ENCODE results near the gene RAD23A. TPM values are rescaled to one million over a fixed set of nuclear protein-coding genes. Genes with fewer than 3 reads are reported as not detected.

Gene RAD23A
- polyA plus RNA-seq, 4 donors, result 93.0 to 114 (median 98.4) TPM

GRCh38 chr19:12987781-12988180, 42.1 kb downstream of the RAD23A start:
- FAIRE-seq (no peak), DNase-seq (no peak)
- Histone ChIP-seq H3K27ac (ENCODE audit: low read depth in 1 of 3, low read length in 2 of 3) (no peak overlapping the region), H3K9me3 (ENCODE audit: control insufficient read depth in 2 of 2, insufficient read depth in 1 of 2, low read depth in 1 of 2, low read length in 1 of 2) (no peaks in the 10 kb centered on the region), H3K36me3 (ENCODE audit: control insufficient read depth in 3 of 3, insufficient read depth in 2 of 3, low read depth in 1 of 3, low read length in 3 of 3) (no peaks in the 10 kb centered on the region), H3K4me1 (ENCODE audit: control insufficient read depth in 3 of 3, insufficient read depth in 2 of 3, low read depth in 1 of 3, low read length in 2 of 3) (peaks cover 0 to 17% (median 0%) of the 10 kb centered on the region in 3 donors), H3K27me3 (ENCODE audit: control insufficient read depth in 3 of 3, insufficient read depth in 3 of 3, low read length in 3 of 3) (peaks cover 0 to 80% (median 0%) of the 10 kb centered on the region in 3 donors), H3K4me3 (ENCODE audit: low read depth in 1 of 3, low read length in 3 of 3) (no peak overlapping the region)
- 47 to 71% (median 61%) methylated on average over 10 of the region's 10 CpGs for WGBS, 3 donors

DNA sequence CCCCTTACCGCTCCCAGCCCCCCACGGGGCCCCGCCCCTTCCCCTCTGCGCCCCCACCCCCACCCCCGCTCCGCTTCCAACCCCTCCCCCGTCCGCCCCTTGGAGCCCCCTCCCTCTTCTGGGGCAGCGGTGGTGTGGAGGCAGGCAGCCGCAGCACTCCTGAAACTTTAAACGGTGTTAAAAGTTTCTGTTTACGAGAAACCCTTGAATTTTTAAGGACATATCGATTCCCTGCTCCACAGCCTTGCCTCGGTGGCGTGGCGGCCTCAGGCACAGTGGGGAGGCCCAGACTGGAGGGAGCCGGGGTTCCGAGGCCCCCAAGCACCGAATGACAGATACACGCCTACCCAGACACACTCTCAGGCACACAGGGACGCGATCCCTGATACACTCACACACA, 44.8 kb downstream of the RAD23A start:
- H3K4me1 ChIP-seq (ENCODE audit: control insufficient read depth in 3 of 3, insufficient read depth in 2 of 3, low read depth in 1 of 3, low read length in 2 of 3), result peaks cover 0 to 12% (median 0%) of the 10 kb centered on the region in 3 donors
- WGBS, 3 donors, result 45 to 67% (median 58%) methylated on average over 18 to 22 of the region's 22 CpGs
- DNase-seq (no peak), FAIRE-seq (no peak)
- no peak overlapping the region for H3K4me3 ChIP-seq (ENCODE audit: low read depth in 1 of 3, low read length in 3 of 3)
- H3K36me3 ChIP-seq (ENCODE audit: control insufficient read depth in 3 of 3, insufficient read depth in 2 of 3, low read depth in 1 of 3, low read length in 3 of 3), result no peaks in the 10 kb centered on the region
- no peaks in the 10 kb centered on the region for H3K9me3 ChIP-seq (ENCODE audit: control insufficient read depth in 2 of 2, insufficient read depth in 1 of 2, low read depth in 1 of 2, low read length in 1 of 2)
- H3K27ac ChIP-seq (ENCODE audit: low read depth in 1 of 3, low read length in 2 of 3), result no peak overlapping the region
- H3K27me3 ChIP-seq (ENCODE audit: control insufficient read depth in 3 of 3, insufficient read depth in 3 of 3, low read length in 3 of 3), result peaks cover 0 to 80% (median 0%) of the 10 kb centered on the region in 3 donors

DNA sequence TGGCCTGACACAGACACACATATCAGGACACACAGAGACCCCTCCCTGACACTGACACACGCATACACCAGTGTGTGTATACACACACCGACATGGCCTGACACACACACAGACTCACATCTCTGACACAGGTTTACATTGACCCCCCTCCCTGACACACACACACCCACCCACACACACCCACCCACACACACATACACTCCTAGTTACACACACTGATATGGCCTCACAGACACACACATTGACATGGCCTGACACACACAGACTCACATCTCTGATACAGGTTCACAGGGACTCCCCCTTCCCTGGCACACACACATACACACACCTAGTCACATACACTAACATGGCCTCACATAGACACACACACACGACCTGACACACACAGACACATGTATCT, 45.2 kb downstream of the RAD23A start:
- H3K9me3 ChIP-seq (ENCODE audit: control insufficient read depth in 2 of 2, insufficient read depth in 1 of 2, low read depth in 1 of 2, low read length in 1 of 2), result no peaks in the 10 kb centered on the region
- H3K4me3 ChIP-seq (ENCODE audit: low read depth in 1 of 3, low read length in 3 of 3), result no peak overlapping the region
- no peaks in the 10 kb centered on the region for H3K36me3 ChIP-seq (ENCODE audit: control insufficient read depth in 3 of 3, insufficient read depth in 2 of 3, low read depth in 1 of 3, low read length in 3 of 3)
- FAIRE-seq (no peak), DNase-seq (no peak)
- H3K4me1 ChIP-seq (ENCODE audit: control insufficient read depth in 3 of 3, insufficient read depth in 2 of 3, low read depth in 1 of 3, low read length in 2 of 3), result peaks cover 0 to 8% (median 0%) of the 10 kb centered on the region in 3 donors
- 60 to 73% (median 67%) methylated on average over 3 of the region's 3 CpGs for WGBS, 3 donors
- peaks cover 0 to 76% (median 0%) of the 10 kb centered on the region in 3 donors for H3K27me3 ChIP-seq (ENCODE audit: control insufficient read depth in 3 of 3, insufficient read depth in 3 of 3, low read length in 3 of 3)
- H3K27ac ChIP-seq (ENCODE audit: low read depth in 1 of 3, low read length in 2 of 3), result no peak overlapping the region

GRCh38 chr19:12991296-12991695, 45.6 kb downstream of the RAD23A start:
- WGBS, 3 donors, result 87 to 95% (median 92%) methylated on average over 5 of the region's 5 CpGs
- DNase-seq (peak in 1 of 2 donors; percentile 31), FAIRE-seq (no peak)
- H3K4me3 ChIP-seq (ENCODE audit: low read depth in 1 of 3, low read length in 3 of 3), result no peak overlapping the region
- H3K4me1 ChIP-seq (ENCODE audit: control insufficient read depth in 3 of 3, insufficient read depth in 2 of 3, low read depth in 1 of 3, low read length in 2 of 3), result peaks cover 0 to 5% (median 0%) of the 10 kb centered on the region in 3 donors
- no peak overlapping the region for H3K27ac ChIP-seq (ENCODE audit: low read depth in 1 of 3, low read length in 2 of 3)
- no peaks in the 10 kb centered on the region for H3K9me3 ChIP-seq (ENCODE audit: control insufficient read depth in 2 of 2, insufficient read depth in 1 of 2, low read depth in 1 of 2, low read length in 1 of 2)
- no peaks in the 10 kb centered on the region for H3K36me3 ChIP-seq (ENCODE audit: control insufficient read depth in 3 of 3, insufficient read depth in 2 of 3, low read depth in 1 of 3, low read length in 3 of 3)
- H3K27me3 ChIP-seq (ENCODE audit: control insufficient read depth in 3 of 3, insufficient read depth in 3 of 3, low read length in 3 of 3), result peaks cover 0 to 76% (median 0%) of the 10 kb centered on the region in 3 donors

GRCh38 chr19:12992729-12993128, 47.1 kb downstream of the RAD23A start:
- Histone ChIP-seq H3K4me3 (ENCODE audit: low read depth in 1 of 3, low read length in 3 of 3) (no peak overlapping the region), H3K36me3 (ENCODE audit: control insufficient read depth in 3 of 3, insufficient read depth in 2 of 3, low read depth in 1 of 3, low read length in 3 of 3) (no peaks in the 10 kb centered on the region), H3K9me3 (ENCODE audit: control insufficient read depth in 2 of 2, insufficient read depth in 1 of 2, low read depth in 1 of 2, low read length in 1 of 2) (no peaks in the 10 kb centered on the region), H3K4me1 (ENCODE audit: control insufficient read depth in 3 of 3, insufficient read depth in 2 of 3, low read depth in 1 of 3, low read length in 2 of 3) (peaks cover 0 to 5% (median 0%) of the 10 kb centered on the region in 3 donors), H3K27me3 (ENCODE audit: control insufficient read depth in 3 of 3, insufficient read depth in 3 of 3, low read length in 3 of 3) (peaks cover 0 to 77% (median 0%) of the 10 kb centered on the region in 3 donors), H3K27ac (ENCODE audit: low read depth in 1 of 3, low read length in 2 of 3) (no peak overlapping the region)
- WGBS, 3 donors, result 93 to 94% (median 93%) methylated on average over 11 of the region's 11 CpGs
- FAIRE-seq (no peak), DNase-seq (no peak)

DNA sequence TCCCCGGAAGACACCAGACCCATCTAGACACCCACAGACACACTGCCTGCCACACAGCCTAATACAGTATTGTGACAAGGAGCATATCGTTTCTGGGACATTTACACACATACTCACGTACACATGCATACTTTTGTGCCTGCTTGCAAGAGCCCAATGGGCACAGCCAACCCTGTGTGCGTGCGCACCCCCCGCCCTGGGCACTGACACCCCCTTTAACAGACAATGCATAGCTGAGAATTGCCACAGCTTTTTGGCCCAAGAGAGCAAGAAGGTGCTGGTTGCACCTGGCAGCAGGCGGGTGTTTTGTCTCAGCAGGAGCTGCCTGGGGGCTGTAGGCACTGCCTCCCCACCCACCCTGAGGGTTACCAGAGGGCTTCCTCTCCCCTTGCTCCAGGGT, 47.9 kb downstream of the RAD23A start:
- Histone ChIP-seq H3K4me3 (ENCODE audit: low read depth in 1 of 3, low read length in 3 of 3) (no peak overlapping the region), H3K36me3 (ENCODE audit: control insufficient read depth in 3 of 3, insufficient read depth in 2 of 3, low read depth in 1 of 3, low read length in 3 of 3) (no peaks in the 10 kb centered on the region), H3K27ac (ENCODE audit: low read depth in 1 of 3, low read length in 2 of 3) (no peak overlapping the region), H3K9me3 (ENCODE audit: control insufficient read depth in 2 of 2, insufficient read depth in 1 of 2, low read depth in 1 of 2, low read length in 1 of 2) (no peaks in the 10 kb centered on the region), H3K27me3 (ENCODE audit: control insufficient read depth in 3 of 3, insufficient read depth in 3 of 3, low read length in 3 of 3) (peaks cover 0 to 79% (median 0%) of the 10 kb centered on the region in 3 donors), H3K4me1 (ENCODE audit: control insufficient read depth in 3 of 3, insufficient read depth in 2 of 3, low read depth in 1 of 3, low read length in 2 of 3) (peaks cover 0 to 5% (median 0%) of the 10 kb centered on the region in 3 donors)
- FAIRE-seq, result no peak
- DNase-seq, result no peak
- WGBS, 3 donors, result 85 to 90% (median 89%) methylated on average over 7 of the region's 7 CpGs

- peaks cover 0 to 5% (median 0%) of the 10 kb centered on the region in 3 donors for H3K36me3 ChIP-seq (ENCODE audit: control insufficient read depth in 3 of 3, insufficient read depth in 2 of 3, low read depth in 1 of 3, low read length in 3 of 3)
- H3K4me1 ChIP-seq (ENCODE audit: control insufficient read depth in 3 of 3, insufficient read depth in 2 of 3, low read depth in 1 of 3, low read length in 2 of 3), result peaks cover 0 to 5% (median 0%) of the 10 kb centered on the region in 3 donors
- H3K4me3 ChIP-seq (ENCODE audit: low read depth in 1 of 3, low read length in 3 of 3), result peak within 1 kb of the TSS; percentile 50 to 82 (median 60)
- peak within 1 kb of the TSS in 2 of 3 donors; percentile 22 to 71 for H3K27ac ChIP-seq (ENCODE audit: low read depth in 1 of 3, low read length in 2 of 3)
- H3K27me3 ChIP-seq (ENCODE audit: control insufficient read depth in 3 of 3, insufficient read depth in 3 of 3, low read length in 3 of 3), result peaks cover 0 to 82% (median 0%) of the 10 kb centered on the region in 3 donors
- H3K9me3 ChIP-seq (ENCODE audit: control insufficient read depth in 2 of 2, insufficient read depth in 1 of 2, low read depth in 1 of 2, low read length in 1 of 2), result no peaks in the 10 kb centered on the region
- peak; percentile 68 to 77 for DNase-seq
- no peak for FAIRE-seq
- WGBS, 3 donors, result 9 to 14% (median 10%) methylated on average over 43 to 76 of the region's 84 CpGs
Observed at GRCh38 chr19:12994701-12995595, 49.3 kb downstream of the RAD23A start, which contains the start of gene NFIX. NFIX (plus strand) TSS chr19:12995475; CDS start chr19:12995838, 363 bp downstream.

- Histone ChIP-seq H3K4me3 (ENCODE audit: low read depth in 1 of 3, low read length in 3 of 3) (peak overlapping the region; percentile 50 to 82 (median 60)), H3K9me3 (ENCODE audit: control insufficient read depth in 2 of 2, insufficient read depth in 1 of 2, low read depth in 1 of 2, low read length in 1 of 2) (no peaks in the 10 kb centered on the region), H3K27me3 (ENCODE audit: control insufficient read depth in 3 of 3, insufficient read depth in 3 of 3, low read length in 3 of 3) (peaks cover 0 to 81% (median 0%) of the 10 kb centered on the region in 3 donors), H3K27ac (ENCODE audit: low read depth in 1 of 3, low read length in 2 of 3) (peak overlapping the region in 2 of 3 donors; percentile 22 to 71), H3K36me3 (ENCODE audit: control insufficient read depth in 3 of 3, insufficient read depth in 2 of 3, low read depth in 1 of 3, low read length in 3 of 3) (peaks cover 0 to 5% (median 0%) of the 10 kb centered on the region in 3 donors), H3K4me1 (ENCODE audit: control insufficient read depth in 3 of 3, insufficient read depth in 2 of 3, low read depth in 1 of 3, low read length in 2 of 3) (peaks cover 0 to 5% (median 0%) of the 10 kb centered on the region in 3 donors)
- WGBS, 3 donors, result 1 to 4% (median 1%) methylated on average over 37 to 129 of the region's 129 CpGs
- DNase-seq (peak; percentile 26 to 49), FAIRE-seq (no peak)
Observed at GRCh38 chr19:12995596-12996405, 50.1 kb downstream of the RAD23A start.

Data from small intestine (tissue), 7 donors.